GM18517 (cell line): ENCODE measurements around the gene TBK1.

ENCODE experiments used
- ATAC-seq: cut with Tn5 transposase; IDR thresholded peaks from one replicate; pipeline ENCODE4 v1.9.1; 2021; ENCODE audit warnings: mild to moderate bottlenecking, moderate library complexity; ENCODE audit not compliant: unreplicated experiment

Gene TBK1

DNA sequence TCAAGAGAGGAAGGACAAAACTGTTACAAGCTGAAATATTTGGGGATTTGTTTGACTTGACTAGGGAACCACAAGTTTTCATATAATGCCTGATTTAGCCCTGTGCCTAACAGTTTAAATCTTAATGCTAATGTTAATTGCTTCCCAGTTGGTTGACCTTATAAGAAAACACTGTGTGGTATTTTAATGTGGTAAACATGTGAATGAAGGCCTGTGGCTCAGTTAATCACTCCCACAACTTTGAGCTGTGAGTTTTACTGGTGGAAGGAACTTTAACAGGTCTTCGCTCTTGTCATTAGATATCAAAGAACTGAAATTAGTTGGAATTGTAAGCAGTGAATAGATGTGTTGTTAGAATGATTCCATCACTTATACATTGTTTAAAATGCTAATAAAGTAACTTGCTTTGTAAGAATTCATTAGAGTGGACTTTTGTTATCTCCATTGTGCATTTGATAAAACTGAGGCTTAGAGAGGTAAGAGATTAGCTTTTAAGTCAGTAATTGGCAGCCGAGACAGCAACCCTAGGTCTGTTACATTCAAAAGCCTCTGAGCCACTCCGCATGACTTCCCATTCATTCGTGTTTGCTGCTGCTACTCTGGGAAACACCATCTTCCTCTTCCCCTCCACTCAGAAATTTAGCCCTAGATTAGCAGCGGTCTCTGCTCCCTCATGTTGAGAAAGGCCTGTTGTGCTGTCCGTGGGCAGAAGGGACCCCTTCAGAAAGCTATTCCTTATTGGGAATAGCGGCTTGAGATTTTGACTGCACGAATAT is 1.0 kb upstream of the TBK1 start:
- no peak for ATAC-seq

DNA sequence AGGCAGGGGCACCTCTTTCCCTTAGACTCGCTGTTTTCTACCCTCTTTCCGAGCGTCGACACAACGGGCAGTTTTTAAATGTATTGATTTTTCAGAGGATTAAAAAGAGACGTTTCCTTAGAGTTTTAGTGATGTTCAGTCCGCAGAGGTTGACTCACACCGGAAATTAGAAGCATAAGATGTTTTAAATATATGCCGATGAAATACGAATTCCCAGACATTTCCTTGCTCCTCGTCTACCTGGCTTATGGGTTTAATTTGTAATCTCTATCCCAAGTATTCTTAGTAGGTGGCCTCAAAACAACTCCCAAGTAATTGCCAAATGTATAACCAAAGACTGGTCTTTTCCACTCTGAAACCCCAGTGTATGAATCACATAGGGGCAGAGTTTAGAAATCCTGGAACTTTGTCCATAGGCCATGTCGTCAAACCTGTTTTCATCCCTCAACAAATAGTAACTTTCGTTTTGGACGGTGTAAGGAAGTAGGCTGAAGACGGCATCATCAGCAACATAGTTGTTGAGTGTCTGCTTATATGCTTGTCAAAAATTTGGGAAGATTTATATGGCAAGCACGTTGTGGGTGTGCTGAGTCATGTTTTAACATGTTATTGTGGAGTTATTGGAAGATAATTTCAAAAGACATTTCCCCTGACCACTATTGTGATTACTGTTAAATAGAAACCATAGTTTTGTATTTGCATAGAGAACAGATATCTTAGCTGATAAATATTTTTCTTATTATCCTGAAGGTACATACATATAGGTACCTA is 824 bp downstream of the TBK1 start:
- ATAC-seq, result peak; percentile 0

DNA sequence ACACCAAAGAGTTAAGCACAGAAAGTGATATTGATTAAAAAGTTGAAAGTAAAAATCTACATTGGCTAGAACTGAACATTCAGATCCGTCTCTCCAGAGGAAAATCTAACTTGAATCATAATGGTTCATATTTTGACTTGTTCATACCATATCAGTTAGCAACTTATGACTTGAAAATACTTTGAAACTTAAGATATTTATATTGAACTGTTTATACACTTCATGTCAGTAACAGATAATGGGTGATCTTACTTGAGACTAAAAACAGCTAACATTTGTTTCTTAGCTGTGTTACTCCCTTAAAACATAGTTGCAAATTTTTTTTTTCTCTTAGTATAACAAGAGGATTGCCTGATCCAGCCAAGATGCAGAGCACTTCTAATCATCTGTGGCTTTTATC is 3.6 kb downstream of the TBK1 start:
- no peak for ATAC-seq

DNA sequence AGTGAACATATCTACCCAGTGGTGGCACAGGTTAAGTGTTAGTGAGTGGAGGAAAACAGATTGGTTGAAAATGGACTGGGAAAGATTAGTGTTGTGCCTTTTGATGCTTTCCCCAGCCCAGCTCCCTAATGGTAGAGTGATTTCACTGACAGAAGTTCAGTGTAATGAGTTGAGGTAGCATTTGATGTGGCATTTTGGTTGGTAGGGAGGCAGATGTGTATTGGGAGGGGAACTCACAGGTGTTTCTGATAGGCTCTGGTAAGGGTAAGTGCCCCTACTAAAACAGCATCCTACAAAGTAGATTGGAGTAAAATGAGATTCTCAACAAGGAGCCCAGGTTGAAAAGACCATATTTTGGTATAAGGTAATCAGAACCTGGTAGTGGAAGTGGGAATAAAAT is 4.2 kb downstream of the TBK1 start:
- ATAC-seq, result no peak

DNA sequence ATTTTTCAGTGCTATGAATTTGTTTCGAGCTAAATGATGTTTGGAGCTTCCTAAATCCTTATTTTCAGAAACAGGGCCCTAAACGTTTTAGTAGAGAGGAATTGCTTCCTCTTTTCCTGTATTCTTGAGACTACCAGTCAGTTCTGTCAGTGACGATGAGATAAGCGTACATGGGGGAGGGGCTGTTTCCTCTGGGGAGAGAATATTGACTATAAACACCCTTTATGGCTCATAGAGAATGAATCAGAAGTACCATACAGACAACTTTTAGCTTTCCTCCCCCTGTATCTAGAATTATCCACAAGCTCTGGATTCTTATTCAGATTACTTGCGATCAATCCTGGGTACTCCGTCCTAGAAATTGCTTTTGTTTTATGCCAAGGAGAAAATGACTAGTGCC is 5.1 kb downstream of the TBK1 start:
- no peak for ATAC-seq

DNA sequence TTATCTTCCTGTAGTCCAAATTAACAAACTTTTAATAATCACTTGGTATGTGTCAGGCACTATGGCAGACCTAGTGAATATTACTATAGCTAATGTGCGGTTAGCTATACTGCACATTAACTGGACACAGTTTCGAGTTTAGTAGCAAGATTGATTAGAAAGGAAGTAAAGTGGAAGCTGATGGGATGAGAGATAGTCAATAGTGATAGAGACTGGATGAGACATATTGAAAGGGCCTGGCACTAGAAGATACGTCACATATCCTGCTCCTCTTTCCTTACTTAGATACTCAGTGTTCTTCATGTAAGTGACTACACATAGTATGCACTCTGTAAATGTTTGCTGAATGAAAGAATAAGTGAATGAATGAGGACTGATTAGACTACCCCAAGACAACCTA is 5.5 kb downstream of the TBK1 start:
- no peak for ATAC-seq

DNA sequence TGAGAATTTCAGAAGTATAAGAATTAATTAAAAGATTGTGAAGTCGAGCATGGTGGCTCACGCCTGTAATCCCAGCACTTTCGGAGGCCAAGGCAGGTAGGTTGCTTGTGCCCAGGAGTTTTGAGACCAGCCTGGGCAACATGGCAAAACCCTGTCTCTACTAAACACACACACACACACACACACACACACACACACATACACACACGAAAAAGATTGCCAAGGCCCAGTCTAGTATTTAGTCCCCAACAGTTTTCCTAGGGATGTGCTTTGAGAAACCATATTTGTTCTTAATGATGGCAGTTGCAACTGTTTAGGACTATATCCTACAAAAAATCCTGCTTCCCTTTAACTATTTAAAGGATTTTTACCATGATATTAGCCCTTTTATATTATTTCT is 6.0 kb downstream of the TBK1 start:
- no peak for ATAC-seq

DNA sequence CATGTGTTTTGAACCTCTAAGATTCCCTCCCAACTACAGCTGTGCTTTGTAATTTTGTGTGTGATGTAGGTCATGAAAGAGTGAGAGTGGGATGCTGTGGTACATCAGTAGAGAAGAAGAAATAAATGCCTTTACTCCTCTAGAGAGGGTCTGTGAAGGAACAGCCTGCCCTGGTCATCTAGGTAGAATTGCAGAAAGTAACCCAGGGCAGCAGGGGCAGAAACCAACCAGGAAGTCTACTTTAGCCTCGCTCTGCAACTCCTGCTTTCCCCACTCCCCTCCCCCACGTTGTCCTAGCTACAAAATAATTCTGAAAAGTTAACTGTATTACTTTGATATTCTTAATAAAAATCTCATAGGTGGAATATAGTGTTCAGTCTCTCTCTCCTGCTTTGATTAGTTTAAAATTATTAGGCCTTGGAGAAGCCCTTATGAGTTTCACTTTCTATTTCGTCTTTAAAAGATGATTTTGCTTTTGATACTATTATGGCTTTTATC is 7.5 kb downstream of the TBK1 start:
- ATAC-seq, result peak; percentile 38

DNA sequence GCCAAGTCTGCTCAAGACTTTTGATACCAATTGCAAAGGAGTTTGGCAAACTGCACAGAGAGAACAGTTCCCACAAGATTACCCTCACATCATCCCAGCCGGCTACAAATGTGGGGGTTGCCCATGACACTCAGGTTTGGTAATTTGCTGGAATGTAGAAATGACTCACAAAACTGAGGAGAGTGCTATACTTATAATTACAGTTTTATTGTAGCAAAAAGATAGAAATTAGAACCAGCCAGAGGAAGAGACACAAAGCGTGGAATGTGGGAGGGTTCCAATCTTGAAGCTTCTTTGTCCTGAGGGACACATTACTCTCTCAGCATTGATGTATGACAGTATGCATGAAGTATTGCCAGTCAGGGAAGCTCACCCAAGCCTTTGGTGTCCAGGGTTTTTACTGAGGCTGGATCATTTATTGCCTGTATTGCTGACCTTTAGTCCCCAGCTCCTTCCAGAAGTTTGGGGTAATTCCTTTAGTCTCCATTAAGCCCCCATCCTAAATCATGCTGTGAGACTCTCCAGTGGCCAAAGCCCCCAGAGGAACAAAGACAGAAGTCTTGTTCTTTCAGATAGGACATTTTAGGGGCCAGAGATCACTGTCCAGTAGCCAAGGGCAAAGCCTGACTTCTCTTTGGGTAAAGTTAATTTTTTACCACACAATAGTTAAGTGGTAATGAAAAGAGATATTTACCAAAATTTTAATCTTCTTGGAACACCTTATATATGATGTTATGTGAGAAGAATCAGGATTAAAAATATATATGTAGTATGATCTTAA is 9.9 kb downstream of the TBK1 start:
- no peak for ATAC-seq

DNA sequence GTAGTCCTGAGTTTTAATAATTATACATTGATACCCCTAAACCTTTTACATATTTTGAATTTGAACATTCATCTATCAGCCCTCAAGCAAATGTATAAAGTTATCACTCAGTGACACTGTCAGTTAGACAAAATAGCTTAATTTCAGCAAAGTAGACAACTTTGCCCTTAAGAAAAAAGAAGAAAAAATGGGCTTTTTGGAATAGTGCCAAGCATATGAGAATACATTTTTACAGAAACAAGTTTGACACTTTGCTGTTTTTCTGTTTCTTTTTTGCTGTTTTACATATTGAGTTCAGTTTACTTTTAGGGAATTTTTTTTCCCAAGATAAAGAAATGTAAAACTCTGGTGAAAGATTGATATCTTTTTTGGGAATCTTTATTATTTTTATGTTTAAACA is 14.3 kb downstream of the TBK1 start:
- ATAC-seq, result no peak

DNA sequence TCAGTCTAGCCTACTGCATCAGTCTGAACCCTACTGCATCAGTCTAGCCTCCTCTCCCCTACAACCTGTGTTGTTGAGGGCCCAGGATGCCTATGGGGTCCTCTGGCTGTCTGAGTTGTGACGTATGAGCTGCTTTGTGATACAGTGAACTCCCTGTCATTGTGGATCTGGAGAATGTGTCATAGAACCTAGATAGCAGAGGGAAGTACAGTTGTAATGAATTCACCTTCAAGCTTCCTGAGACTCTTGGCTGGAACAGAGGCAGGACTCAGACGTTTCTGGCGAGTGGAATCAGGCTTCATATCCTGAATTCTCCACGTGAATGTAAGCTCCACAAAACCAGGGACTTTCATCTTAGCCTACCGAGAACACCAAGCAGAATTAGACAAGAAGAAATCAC is 17.0 kb downstream of the TBK1 start:
- no peak for ATAC-seq

DNA sequence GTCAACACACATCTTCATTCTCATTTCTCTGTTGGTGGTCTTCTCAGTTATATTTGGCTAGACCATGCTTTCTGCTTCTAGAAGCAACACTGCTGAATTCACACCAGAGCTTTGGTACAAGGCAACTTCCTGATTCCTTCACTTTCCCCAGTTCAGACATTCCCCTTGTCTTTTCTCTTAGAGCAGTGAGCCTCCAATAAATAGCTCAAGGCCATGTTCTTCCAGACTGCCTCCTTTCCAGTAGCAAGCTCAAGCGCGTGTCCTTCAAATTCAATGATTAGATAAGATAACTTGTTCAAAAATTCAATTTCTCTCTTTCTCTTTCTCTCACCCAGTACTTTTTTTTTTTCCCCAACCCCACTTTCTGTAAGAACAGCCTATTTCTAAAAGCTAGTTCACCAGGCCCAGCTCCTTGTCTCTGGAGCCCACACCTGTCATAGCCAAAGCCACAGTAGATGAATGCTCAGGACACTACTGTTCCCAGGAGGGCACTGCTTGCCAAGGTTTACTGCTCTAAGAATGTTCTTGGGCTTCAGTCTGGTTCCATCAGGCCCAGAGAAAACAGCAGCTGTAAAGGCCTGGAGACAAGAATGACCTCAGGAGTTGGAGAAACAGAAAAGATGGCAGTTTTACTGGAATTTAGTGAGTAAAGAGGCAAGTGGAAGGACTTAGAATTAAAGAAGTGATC is 17.7 kb downstream of the TBK1 start:
- ATAC-seq, result no peak

DNA sequence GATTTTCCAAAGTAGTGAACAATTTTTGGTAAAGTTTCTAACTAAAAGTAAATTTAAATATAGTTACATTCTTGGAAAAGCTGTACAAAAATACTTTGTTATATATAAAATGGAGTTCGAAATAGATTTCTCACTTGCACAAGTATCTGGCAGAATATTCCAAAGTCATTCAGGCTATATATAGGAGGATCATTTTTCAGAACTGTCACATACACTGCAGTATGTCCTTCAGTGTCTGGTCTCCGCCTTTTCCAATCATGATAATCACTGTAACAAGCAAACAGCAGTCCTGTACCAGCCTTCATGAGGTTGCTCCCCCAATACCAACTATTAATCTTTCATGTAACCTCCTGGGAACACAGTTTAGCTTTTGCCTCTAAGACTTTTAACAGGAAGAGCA is 18.6 kb downstream of the TBK1 start:
- no peak for ATAC-seq

DNA sequence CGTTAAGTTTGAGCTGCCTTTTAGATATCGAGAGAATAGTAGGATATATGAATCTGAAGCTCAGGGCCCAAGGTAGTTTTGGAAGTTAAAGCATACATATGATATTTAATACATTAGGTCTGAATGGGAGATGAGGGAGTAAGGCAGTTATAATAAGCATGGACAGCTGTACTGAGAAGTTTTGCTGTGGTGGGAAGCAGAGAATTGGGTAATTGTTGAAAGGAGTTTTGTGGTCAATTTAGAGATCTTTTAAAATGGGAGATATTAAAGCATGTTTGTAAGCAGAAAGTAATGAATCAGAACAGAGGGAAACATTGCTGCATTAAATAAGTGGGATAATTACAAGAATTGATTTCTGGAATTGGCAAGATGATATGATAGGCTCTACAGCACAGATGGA is 21.3 kb downstream of the TBK1 start:
- no peak for ATAC-seq

DNA sequence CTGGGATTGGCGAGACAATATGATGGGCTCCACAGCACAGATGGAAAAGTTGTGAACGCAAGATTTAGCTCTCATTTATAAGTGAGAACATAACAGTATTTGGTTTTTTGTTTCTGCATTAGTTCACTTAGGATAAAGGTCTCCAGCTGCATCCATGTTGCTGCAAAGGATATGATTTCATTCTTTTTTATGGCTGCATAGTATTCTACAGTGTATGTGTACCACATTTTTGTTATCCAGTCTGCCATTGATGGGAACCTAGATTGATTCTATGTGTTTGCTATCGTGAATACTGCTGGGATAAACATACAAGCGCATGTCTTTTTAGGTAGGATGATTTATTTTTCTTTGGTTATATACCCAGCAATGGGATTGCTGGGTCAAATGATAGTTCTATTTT is 23.6 kb downstream of the TBK1 start:
- no peak for ATAC-seq

DNA sequence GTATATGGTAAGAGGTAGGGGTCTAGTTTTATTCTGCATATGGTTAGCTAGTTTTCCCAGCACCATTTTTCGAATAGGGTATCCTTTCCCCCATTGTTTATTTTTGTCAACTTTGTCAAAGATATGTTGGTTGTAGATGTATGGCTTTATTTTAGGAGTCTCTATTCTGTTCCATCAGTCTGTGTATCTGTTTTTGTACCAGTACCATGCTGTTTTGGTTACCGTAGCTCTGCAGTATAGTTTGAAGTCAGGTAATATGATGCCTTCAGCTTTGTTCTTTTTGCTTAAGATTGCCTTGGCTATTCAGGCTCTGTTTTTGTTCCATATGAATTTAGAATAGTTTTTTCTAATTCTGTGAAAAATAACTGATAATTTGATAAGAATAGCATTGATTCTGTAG is 24.9 kb downstream of the TBK1 start:
- no peak for ATAC-seq

DNA sequence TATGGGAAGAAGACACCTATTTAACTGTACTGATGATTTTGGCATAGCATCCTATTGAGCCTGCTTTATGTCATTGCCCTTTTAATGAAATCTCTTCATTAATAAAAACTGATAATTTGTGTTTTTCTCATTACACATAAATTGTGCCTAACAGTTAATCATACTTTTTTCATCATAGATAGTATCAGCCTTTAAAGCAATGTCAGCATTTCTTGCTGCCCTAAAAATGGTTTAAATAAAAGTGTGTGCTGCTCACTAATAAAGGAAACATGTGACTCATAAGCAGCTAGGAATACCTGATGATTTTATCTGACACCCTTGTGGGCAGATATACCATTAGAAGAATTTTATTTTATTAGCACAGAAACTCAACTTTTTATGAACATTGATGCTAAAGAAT is 26.7 kb downstream of the TBK1 start:
- ATAC-seq, result no peak

DNA sequence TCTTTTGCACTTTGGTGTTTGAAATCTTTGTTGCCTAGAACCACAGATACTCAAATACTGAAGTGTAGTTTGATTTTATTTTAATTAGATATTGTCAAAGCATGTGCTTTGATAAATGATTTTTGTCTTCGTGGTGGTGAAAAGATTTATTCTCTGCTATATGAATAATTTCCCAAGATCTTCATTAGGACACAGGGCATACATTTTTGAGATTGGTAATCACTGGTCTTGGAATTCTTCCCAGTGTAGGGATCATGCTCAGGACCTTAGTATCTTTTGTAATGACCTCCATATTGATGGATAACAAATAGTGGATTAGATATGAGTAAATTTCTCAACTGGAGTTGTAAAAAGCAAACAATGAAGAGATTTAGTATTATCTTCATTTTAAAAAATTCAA is 28.2 kb downstream of the TBK1 start:
- no peak for ATAC-seq

DNA sequence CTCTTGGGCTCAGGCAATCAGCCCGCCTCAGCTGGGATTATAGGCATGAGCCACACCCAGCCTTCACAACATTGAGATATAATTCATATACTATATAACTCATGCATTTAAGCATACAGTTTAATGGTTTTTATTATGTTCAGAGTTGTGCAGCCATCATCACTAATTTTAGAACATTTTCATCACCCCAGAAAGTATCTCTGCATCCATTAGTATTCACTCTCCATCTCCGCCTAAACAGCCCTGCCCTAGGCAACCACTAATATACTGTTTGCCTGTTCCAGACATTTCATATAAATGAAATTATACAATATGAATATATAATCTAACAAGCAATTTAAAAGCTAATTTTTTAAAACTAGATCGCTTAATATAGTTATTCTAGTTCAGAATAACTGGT is 34.7 kb downstream of the TBK1 start:
- no peak for ATAC-seq

DNA sequence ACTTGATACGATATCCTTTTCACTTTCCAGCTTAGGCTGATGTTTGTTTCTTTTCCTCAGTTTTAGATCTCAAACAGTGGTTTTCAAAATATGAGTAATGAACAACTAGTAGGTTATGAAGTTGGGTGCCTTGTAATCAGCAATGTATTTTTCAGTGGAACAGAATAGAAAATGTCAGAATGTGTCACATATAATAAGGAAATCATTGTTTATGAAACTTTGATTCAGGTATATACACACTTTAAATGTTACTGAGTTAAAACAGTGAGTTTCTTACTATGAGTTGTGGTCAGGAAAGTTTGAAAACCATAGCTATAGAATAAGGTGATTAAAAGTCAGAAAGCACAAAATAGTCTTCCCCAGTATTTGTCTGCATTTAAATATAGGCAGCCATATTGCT is 39.8 kb downstream of the TBK1 start:
- no peak for ATAC-seq

DNA sequence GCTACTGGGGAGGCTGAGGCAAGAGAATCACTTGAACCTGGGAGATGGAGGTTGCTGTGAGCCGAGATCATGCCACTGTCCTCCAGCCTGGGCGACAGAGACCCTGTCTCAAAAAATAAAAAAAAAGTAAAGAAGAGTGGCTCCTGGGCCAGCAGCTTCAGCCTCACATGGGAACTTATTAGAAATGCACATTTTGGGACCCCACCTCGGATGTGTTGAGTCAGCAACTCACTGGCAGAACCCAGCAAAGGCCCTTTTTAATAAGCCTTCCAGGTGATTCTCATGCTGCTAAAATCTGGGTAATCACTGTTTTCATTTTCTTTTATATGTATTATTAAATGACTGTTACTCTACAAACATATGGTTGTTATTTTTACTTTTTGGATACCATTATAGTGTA is 41.6 kb downstream of the TBK1 start:
- ATAC-seq, result no peak
